ENCODE data around the gene TMEM150A.
"Not testable (repeated sequence)": the region's sequence is repeated elsewhere in the genome, so short reads cannot be mapped to it uniquely, and the experiment has no call there.

The TMEM150A gene

GRCh38 chr2:85592299-85592698 is 10.2 kb downstream of the TMEM150A start:
- not testable (repeated sequence) for DNase-seq

DNA sequence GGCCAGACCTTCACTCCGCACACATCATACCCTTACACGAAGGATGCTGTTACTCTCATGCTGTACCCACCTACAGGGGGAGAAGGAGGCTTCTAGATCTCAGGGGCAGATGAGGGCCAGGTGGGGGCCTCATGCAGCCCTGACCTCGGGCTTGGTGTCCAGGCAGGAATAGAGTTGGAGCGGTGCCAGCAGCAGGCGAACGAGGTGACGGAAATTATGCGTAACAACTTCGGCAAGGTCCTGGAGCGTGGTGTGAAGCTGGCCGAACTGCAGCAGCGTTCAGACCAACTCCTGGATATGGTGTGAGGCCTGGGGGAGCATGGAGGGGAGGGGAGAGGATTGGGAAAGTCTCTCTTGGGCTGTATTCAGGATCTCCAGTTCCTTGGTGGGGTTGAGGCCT is 10.9 kb downstream of the TMEM150A start:
- DNase-seq: no peak

DNA sequence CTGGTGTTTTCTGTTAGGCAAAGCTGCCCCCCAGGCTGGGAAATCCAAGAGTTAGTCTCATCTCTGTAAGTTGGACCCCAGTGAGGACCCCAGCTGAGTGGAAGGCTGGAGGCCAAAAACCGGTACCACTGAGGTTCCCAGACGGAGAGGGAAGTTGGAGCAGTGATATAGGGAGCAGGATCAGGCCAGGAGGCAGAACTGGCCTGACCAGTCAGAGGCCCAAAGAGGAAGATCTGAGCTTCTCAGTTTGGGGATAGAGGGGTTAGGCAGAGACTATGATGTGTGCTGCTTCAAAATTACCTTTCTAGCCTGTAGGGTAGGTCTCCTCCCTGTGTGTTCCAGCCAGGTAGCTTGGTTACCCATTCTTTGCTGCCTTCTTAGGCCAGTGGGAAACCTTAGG is 11.5 kb downstream of the TMEM150A start:
- DNase-seq: no peak

DNA sequence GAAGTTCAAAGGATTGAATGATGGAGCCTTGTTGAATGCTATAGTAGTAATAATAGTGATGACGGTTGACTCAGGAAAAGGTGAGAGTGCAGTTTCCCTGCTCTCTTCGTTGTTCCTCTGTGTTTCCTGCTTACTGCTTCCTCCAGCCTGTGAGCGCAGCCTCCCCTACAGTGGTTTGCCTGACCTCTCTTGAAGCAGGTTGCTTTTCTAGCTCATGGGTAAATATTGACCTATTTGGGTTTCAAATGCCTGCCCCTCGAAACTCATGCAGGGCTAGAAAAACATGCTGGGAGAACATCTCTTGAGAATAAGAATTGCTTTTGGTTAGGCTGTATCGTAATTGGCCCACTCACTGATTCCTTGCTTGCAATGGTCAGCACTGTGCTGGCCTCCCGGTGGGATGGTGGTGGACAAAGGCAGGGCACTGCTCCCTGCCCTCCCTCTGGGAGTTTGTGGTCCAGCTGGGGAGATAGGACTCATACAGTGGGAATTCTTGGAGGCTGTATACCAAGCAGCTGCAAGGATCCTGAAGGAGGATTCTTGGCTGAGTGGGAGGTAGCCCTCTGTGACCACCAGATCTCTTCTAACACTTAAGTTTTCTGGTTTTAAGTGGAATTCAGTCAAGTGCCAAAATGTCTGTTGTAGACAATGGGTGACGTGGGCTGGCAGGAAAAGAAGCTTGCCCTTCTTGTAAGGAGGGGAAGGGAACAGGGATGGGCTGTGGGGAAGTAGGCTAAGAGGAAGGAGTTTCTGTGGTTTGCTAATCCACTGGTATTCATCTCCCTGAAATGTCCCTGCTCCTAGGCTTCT is 12.3 kb downstream of the TMEM150A start:
- DNase-seq: no peak

- DNase-seq: no peak
These were observed 13.3 kb downstream of the TMEM150A start for GRCh38 chr2:85589181-85589580.

DNA sequence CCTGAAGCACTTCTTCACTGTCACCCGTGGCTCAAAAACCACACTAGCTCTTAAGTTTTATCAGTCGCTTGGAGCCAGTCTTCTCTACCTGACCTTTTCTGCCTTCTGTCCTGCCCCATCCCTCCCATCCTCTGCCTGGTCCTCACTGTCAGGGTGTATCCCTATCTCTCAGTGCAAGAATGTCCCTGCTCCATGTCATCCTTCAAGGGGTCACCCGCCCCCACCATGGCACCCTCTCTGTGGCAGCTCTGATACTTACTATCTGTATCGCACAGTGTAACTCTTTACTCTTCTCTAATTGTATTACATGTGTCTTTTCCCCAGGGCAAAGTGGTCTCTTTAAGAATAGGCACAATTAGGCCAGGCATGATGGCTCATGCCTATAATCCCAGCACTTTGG is 13.9 kb downstream of the TMEM150A start:
- no peak for DNase-seq

GRCh38 chr2:85588236-85588635 is 14.3 kb downstream of the TMEM150A start:
- DNase-seq: no peak

DNA sequence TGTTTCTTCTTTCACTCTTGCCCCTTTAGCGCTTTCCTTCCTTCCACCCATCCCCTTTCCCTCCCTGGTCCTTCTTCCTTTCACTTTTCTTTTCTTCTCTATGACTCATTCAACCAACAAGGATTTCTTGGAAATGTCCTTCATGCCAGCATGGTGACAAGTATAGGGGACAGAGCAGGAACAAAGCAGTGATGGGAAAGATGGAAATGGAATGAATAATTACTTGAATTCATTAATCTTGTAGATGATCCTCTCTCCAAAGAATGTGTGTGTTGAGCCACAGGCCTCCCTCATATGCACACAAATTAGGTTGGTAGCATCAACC is 16.8 kb downstream of the TMEM150A start:
- DNase-seq: no peak

- peak in 1 of 2 donors; percentile 13 for DNase-seq
These were observed 17.4 kb downstream of the TMEM150A start for GRCh38 chr2:85584857-85585780.

DNA sequence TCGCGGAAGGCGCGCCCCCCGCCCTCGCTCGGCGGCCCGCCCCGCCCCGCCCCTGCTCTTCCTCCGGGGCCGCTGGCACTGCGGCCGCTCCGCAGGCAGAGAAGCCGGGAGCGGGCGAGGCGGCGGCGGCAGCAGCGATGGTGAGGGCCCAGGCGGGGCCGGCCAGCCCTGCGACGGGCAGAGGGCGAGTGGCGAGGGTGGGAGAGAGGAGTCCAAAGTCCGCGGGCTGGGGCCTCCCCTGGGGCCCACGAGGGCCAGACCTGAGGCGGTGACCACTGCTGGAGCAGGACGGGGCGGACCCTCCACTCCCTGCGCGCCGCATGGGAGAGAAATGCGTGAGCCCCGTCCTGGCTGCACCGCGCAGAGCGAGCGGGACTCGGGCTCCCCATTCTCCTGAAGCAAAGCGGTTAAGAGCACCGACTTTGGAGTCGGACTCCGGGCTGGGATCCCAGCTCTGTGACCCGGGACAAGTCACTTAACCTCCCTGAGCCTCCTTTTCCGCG is 18.1 kb downstream of the TMEM150A start, which contains the start of gene VAMP5:
TSS of gene VAMP5 (plus strand) at position 78 of the 503 bp plus-strand sequence. CDS start at position 138, 60 bp downstream.
- DNase-seq: no peak

DNA sequence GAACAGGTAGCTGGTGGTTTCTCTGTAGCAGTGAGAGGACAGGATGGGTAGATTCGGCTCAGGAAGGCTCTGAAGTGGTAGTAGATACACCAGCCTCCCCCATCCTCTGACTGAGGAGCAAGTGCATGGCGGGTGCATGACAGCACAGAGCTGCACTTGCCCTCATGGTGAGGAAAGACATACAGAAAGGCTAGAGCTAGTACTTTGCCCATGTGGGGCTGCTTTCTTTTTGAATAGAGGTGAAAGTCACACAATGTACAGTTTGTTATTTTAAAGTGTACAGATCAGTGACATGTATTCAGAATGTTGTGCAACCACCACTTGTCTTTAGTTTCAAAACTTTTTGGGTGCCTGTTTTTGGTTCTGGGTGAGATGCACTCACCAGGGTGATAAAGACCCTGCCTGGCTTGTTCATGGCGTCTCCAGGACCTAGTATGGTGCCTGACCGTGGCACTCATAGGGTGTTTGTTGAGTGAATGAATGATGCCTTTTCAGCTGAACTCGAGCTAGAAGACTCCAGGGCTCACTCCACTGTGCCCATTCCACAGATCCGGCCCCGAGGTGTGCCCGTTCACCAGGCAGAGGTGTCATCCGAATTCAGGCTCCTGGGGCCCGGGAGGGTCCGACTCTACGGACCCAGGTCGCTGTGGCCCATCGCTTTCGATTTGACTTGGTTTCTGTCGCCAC is 18.7 kb downstream of the TMEM150A start:
- peak; percentile 27 to 51 for DNase-seq

DNA sequence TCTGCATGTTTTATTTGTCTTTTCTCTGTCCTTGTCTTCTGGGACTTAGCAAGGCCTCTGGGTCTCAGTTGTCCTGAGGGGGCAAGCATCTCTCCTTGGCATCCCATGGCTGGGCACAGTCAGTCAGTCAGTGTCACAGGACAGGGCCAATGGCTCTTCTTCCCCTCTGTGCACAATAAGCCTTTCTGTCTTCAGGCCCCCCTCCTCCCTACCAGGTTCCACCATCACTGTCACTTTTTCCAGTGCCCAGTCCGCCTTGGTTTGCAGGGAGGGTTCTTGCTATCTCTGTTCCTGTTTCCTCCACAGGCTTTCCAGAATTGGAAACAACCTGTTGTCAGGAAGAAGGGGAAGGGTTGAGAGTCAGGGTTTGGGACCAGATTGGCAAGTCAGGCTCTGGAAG is 20.0 kb downstream of the TMEM150A start:
- DNase-seq: no peak

GRCh38 chr2:85580206-85580605 is 22.3 kb downstream of the TMEM150A start:
- no peak for DNase-seq

- no peak for DNase-seq
These were observed 23.1 kb downstream of the TMEM150A start for GRCh38 chr2:85579266-85579935.

GRCh38 chr2:85578243-85579180 is 24.0 kb downstream of the TMEM150A start:
- peak; percentile 25 to 51 for DNase-seq

DNA sequence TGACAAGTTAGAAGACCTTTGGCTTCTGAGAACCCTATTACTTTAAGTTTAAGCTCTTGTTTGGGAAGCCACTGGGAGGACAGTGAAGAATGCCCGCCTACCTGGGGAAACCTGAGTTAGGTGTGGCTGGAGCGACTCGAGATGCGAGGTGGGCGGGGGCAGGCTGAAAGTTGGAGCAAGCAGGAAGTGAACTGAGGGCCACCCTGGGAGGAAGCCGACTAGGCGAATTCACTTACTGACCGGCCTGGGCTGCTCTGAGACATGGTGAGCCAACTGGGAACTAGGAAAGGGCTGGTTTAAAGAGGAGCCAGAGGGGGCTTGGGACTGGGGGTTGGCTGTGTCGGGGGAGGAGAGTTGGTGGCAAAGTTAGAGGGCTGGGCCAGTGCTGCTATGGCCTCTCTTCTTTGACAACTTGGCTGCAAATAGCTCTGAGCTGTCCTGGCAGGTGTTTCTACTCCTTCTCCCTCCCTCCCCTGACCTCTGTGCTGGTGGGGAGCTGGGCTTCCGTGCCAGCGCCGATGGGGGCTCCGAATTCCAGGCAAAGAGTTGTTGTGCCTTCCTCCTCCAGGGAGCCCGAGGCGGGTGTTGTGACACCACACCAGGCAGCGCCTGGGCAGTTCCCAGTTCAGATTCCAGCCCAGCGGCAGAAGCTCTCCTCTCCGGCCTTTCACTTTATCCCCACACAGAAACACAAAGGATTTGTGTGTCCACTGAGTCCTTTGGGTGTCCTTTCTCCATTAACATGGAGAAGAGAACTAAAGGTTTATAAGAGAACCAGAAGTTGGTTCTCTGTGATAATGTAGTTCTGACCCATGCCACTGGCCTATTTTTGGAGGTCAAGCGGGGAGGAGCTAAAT is 24.9 kb downstream of the TMEM150A start, which contains the start of gene VAMP8:
TSS of gene VAMP8 (plus strand) at position 201 of the 857 bp plus-strand sequence. CDS start at position 262, 61 bp downstream.
- DNase-seq: peak; percentile 50 to 64

- DNase-seq: no peak
These were observed 25.5 kb downstream of the TMEM150A start for GRCh38 chr2:85577063-85577385.

DNA sequence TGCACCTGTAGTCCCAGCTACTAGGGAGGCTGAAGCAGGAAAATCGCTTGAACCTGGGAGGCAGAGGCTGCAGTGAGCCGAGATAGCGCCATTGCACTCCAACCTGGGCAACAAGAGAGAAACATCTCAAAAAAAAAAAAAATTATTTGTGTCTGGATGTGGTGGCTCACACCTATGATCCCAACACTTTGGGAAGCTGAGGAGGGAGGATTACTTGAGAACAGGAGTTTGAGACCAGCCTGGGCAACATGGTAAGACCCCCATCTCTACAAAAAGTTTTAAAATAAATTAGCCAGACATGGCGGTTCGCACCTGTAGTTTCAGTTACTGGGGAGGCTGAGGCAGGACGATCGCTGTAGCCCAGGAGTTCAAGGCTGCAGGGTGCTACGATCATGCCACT is 26.8 kb downstream of the TMEM150A start:
- DNase-seq: no peak

- no peak for DNase-seq
These were observed 36.2 kb downstream of the TMEM150A start for GRCh38 chr2:85566265-85566664.

DNA sequence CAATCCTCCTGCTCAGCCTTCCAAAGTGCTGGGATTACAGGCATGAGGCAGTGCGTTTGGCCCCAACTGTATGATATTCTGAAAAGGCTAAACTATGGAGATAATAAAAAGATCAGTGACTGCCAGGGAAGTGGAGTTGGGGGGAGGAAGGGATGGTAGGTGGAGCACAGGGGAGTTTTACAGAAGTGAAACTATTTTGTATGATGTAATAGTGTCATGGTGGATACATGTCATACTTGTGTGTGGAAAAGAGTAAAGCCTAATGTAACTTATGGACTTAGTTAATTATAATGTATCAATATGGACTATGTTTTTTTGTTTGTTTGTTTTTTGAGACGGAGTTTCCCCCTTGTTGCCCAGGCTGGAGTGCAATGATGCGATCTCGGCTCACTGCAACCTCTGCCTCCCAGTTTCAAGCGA is 38.3 kb downstream of the TMEM150A start:
- peak in 1 of 2 donors; percentile 30 for DNase-seq

Measured in CD4-positive, alpha-beta T cell treated with Interleukin-4 for 1 hour (primary cell).